HepG2 (cell line): Measurements from ENCODE around the gene MS4A1. TPM values are rescaled to one million over a fixed set of nuclear protein-coding genes. Genes with fewer than 3 reads are reported as not detected.

Source experiments
- ATAC-seq: fragments of 200-7000 bp; cut with Tn5 transposase; 3 replicates; pipeline ENCODE4 v1.9.1; 2020; ENCODE audit warnings: mild to moderate bottlenecking, moderate library complexity
- BruUV-seq: library from RNA; stranded (reverse); fragments of 400-500 nt; replicated peaks from 2 replicates; lab custom pipeline; 2021; lab: Mats Ljungman, UMichigan
- CTCF ChIA-PET: fragments of 300-600 bp; formaldehyde crosslinking; extraction: SDS; loops from one replicate; lab custom pipeline; 2021; ENCODE audit warnings: low total read pairs, inconsistent platforms, low intra/inter-chr PET ratio; lab: Yijun Ruan, JAX
- POLR2A ChIA-PET: fragments of 350-600 bp; sonication (Branson Sonifier 250); formaldehyde crosslinking; loops from one replicate; lab custom pipeline; 2020; ENCODE audit warnings: antibody characterized with exemption, inconsistent platforms; lab: Yijun Ruan, JAX
- DNase-seq: peaks from one replicate; pipeline ENCODE4 v3.0.0-alpha.2; 2015; ENCODE audit warnings: low spot score
- FAIRE-seq: peaks from 3 replicates; lab custom pipeline; 2011; peaks lifted over from hg19 to GRCh38; lab: Jason Lieb, UNC
- H2AFZ ChIP-seq: one replicate; pipeline ENCODE4 v1.6.1; 2011; ENCODE audit warnings: low read length, inconsistent platforms
- H3K27ac ChIP-seq: fragments of 300-600 bp; 3 replicates; pipeline ENCODE4 v1.8.0; 2011; ENCODE audit warnings: mixed run types, mild to moderate bottlenecking, mixed read lengths, low read length, inconsistent platforms; ENCODE audit not compliant: insufficient read depth; ENCODE audit errors: extremely low read length
- H3K27me3 ChIP-seq, 2 experiments: fragments of 200-600 bp in 1 of 2; 2 replicates in 1 of 2; 3 replicates in 1 of 2; pipeline versions ENCODE4 v1.6.0 to v1.8.0; 2011; ENCODE audit warnings: low read length in 2 of 2, mild to moderate bottlenecking in 2 of 2, moderate library complexity in 2 of 2, inconsistent platforms in 1 of 2; ENCODE audit not compliant: insufficient read depth in 2 of 2, control insufficient read depth in 1 of 2
- H3K36me3 ChIP-seq, 2 experiments: fragments of 200-600 bp in 1 of 2; replicated peaks in 1 of 2; 2 replicates in 1 of 2; 3 replicates in 1 of 2; pipeline versions ENCODE4 v1.5.1 to v1.8.0; 2011; ENCODE audit warnings: low read length in 2 of 2, inconsistent platforms in 1 of 2; ENCODE audit not compliant: insufficient read depth in 2 of 2, control insufficient read depth in 1 of 2
- H3K4me1 ChIP-seq: 2 replicates; pipeline ENCODE4 v1.5.1; 2012; ENCODE audit warnings: low read length, inconsistent platforms; ENCODE audit not compliant: insufficient read depth
- H3K4me2 ChIP-seq: 2 replicates; pipeline ENCODE4 v1.6.0; 2011; ENCODE audit warnings: low read depth, low read length, inconsistent platforms
- H3K4me3 ChIP-seq, 3 experiments: fragments of 200-600 bp in 1 of 3; sonication (generic), shearing (Covaris generic) in 1 of 3; replicated peaks in 1 of 3; 2 replicates each; pipeline ENCODE4 v1.5.1; 2011 to 2016; ENCODE audit warnings: low read length in 3 of 3, inconsistent platforms in 2 of 3, low read depth in 2 of 3, mild to moderate bottlenecking in 2 of 3, control low read depth in 1 of 3, mixed read lengths in 1 of 3; ENCODE audit not compliant: insufficient read depth in 1 of 3
- H3K79me2 ChIP-seq: one replicate; pipeline ENCODE4 v1.6.1; 2011; ENCODE audit warnings: low read length, inconsistent platforms; ENCODE audit not compliant: insufficient read depth
- H3K9ac ChIP-seq: 2 replicates; pipeline ENCODE4 v1.6.0; 2011; ENCODE audit warnings: mild to moderate bottlenecking, low read depth, low read length, inconsistent platforms; ENCODE audit not compliant: insufficient read depth
- H3K9me3 ChIP-seq: 2 replicates; pipeline ENCODE4 v1.5.1; 2012; ENCODE audit warnings: mild to moderate bottlenecking, low read length
- H4K20me1 ChIP-seq: 2 replicates; pipeline ENCODE4 v1.6.0; 2011; ENCODE audit warnings: inconsistent platforms, mild to moderate bottlenecking, low read length, moderate library complexity; ENCODE audit not compliant: insufficient read depth
- FOXC1 ChIP-seq: sonication (generic); formaldehyde crosslinking; IDR thresholded peaks from 2 replicates; pipeline ENCODE4 v1.8.0; 2022; ENCODE audit warnings: mild to moderate bottlenecking, missing genetic modification reagents, borderline replicate concordance
- MAFF ChIP-seq: IDR thresholded peaks from 2 replicates; pipeline ENCODE4 v1.6.1; 2011; ENCODE audit warnings: low read depth, low read length, improper control_type of control experiment
- MAFK ChIP-seq, 2 experiments: IDR thresholded peaks in 1 of 2; conservative IDR thresholded peaks in 1 of 2; 2 replicates each; pipeline ENCODE4 v1.6.1; 2011; ENCODE audit warnings: improper control_type of control experiment in 2 of 2, low read length in 2 of 2
- MBD4 ChIP-seq: IDR thresholded peaks from 2 replicates; pipeline ENCODE4 v1.6.1; 2012; ENCODE audit warnings: low read length, inconsistent platforms, borderline replicate concordance
- PBX2 ChIP-seq: IDR thresholded peaks from 2 replicates; pipeline ENCODE4 v1.6.1; 2016; ENCODE audit warnings: control low read depth
- PHB2 ChIP-seq: fragments of 450-650 bp; IDR thresholded peaks from 2 replicates; pipeline ENCODE4 v1.6.1; 2018; ENCODE audit not compliant: partially characterized antibody
- TOE1 ChIP-seq: sonication (generic); formaldehyde crosslinking; IDR thresholded peaks from 2 replicates; pipeline ENCODE4 v1.4.0; 2020; ENCODE audit warnings: mild to moderate bottlenecking, missing genetic modification reagents
- ZFP37 ChIP-seq: sonication (generic); formaldehyde crosslinking; IDR thresholded peaks from 2 replicates; pipeline ENCODE4 v1.4.0; 2020; ENCODE audit warnings: missing genetic modification reagents, borderline replicate concordance
- ZNF362 ChIP-seq: sonication (generic); formaldehyde crosslinking; IDR thresholded peaks from 2 replicates; pipeline ENCODE4 v1.4.0; 2020; ENCODE audit warnings: missing genetic modification reagents, mild to moderate bottlenecking, borderline replicate concordance
- ZNF496 ChIP-seq: sonication (generic); formaldehyde crosslinking; IDR thresholded peaks from 2 replicates; pipeline ENCODE4 v1.8.1; 2023; ENCODE audit warnings: mild to moderate bottlenecking, moderate library complexity, missing genetic modification reagents; ENCODE audit not compliant: insufficient replicate concordance
- ZNF503 ChIP-seq: sonication (generic); formaldehyde crosslinking; IDR thresholded peaks from 2 replicates; pipeline ENCODE4 v1.4.0; 2020; ENCODE audit warnings: missing genetic modification reagents
- ZNF720 ChIP-seq: sonication (generic); formaldehyde crosslinking; IDR thresholded peaks from 2 replicates; pipeline ENCODE4 v1.4.0; 2020; ENCODE audit warnings: missing genetic modification reagents
- WGBS: methylation state at CpG from one replicate; pipeline ENCODE4 v1.1.6; 2017; ENCODE audit warnings: low lambda C conversion rate; 5-methylcytosine and 5-hydroxymethylcytosine counted together
- in situ Hi-C: cut with HindIII; loops from 2 replicates; pipeline ENCODE4 v1.10.0; 2017; ENCODE audit warnings: low pct_unique_long_range_greater_than_20kb; ENCODE audit not compliant: extremely low pct_ligation_motif_present
- intact Hi-C: fragments of 100-400 bp; cut with micrococcal nuclease; formaldehyde crosslinking; loops from one replicate; pipeline ENCODE4 v1.10.0; 2022; ENCODE audit not compliant: unreplicated experiment
- polyA plus RNA-seq, 8 experiments: library from polyadenylated mRNA; depleted of rRNA in 3 of 8; stranded (reverse) in 7 of 8; unstranded in 1 of 8; fragments of >200 nt; fragmentation: Illumina TruSeq in 4 of 8; extraction: Trizol in 4 of 8; gene quantifications; 2 replicates each; pipeline versions ENCODE4 v1.2.1 to v1.2.3, GENCODE V29; 2011 to 2016; ENCODE audit warnings: low read depth in 4 of 8, missing spikeins in 1 of 8, mixed read lengths in 1 of 8; ENCODE audit not compliant: insufficient read depth in 1 of 8
- total RNA-seq, 5 experiments: library from RNA; depleted of rRNA; stranded (reverse); fragments of >200 nt; fragmentation: Illumina TruSeq; extraction: Trizol; gene quantifications; 2 replicates each; pipeline ENCODE4 v1.2.3, GENCODE V29; 2016; ENCODE audit warnings: low read depth in 1 of 5

Gene MS4A1
- total and polyA plus RNA-seq, 2 of the 13 experiments (the other 11 are each of a cell fraction or from before 2014, with no cell fraction given) = 0.01 TPM; not detected in 1

- Histone ChIP-seq H3K27me3 (0 out of 5 replicates have a peak, but pooled peaks cover 0 to 3% of the 10 kb centered on the region in 2 experiments), H3K9me3 (no peaks in the 10 kb centered on the region), H2AFZ (no peak overlapping the region), H3K79me2 (no peaks in the 10 kb centered on the region), H4K20me1 (no peaks in the 10 kb centered on the region), H3K4me2 (no peak overlapping the region), H3K9ac (no peak overlapping the region), H3K4me3 (no peak overlapping the region), H3K27ac (no peak overlapping the region), H3K36me3 (no peaks in the 10 kb centered on the region), H3K4me1 (no peaks in the 10 kb centered on the region)
- no peak for ATAC-seq
- CTCF ChIA-PET = no interaction called here
- intact Hi-C loops (no loop called here), in situ Hi-C loops (loop anchor here (25.0 kb wide), 1 partner anchor 156 kb away; the partner anchor contains the start of gene MS4A6E)
- no peak for FAIRE-seq
- TF ChIP-seq FOXC1 (CRISPR knock-in tag) = no peak
- TF ChIP-seq MAFK (conservative IDR thresholded peaks at IDR 0.05 in 1 of 2, IDR thresholded peaks at IDR 0.05 in 1 of 2; ENCODE audit: low read length in 2 of 2) = peak; percentile 69 to 76
- peak; percentile 67 for TF ChIP-seq MAFF
- TF ChIP-seq TOE1 (CRISPR knock-in tag) = no peak
- no peak for TF ChIP-seq ZNF720 (CRISPR knock-in tag)
- no peak for TF ChIP-seq PBX2
- no peak for TF ChIP-seq MBD4
- BruUV-seq = no TSS peak
- DNase-seq = no peak
- POLR2A ChIA-PET = no interaction called here
- 1% methylated on average over 2 of the region's 2 CpGs for WGBS
These were observed 37.8 kb downstream of the MS4A1 start for GRCh38 chr11:60493454-60493853.

- FAIRE-seq (no peak), ATAC-seq (no peak), DNase-seq (no peak)
- no TSS peak for BruUV-seq
- WGBS = 2% methylated on average over 2 of the region's 2 CpGs
- Histone ChIP-seq H3K27me3 (peaks cover 0 to 3% of the 10 kb centered on the region in 2 experiments; a peak in 1 of 5 replicates), H3K4me2 (no peak overlapping the region), H3K36me3 (no peaks in the 10 kb centered on the region), H3K4me3 (no peak overlapping the region), H3K79me2 (no peaks in the 10 kb centered on the region), H2AFZ (no peak overlapping the region), H3K9me3 (no peaks in the 10 kb centered on the region), H3K9ac (no peak overlapping the region), H3K27ac (no peak overlapping the region), H3K4me1 (no peaks in the 10 kb centered on the region), H4K20me1 (no peaks in the 10 kb centered on the region)
- ChIA-PET CTCF (no interaction called here), POLR2A (no interaction called here)
- in situ Hi-C loops = loop anchor here (25.0 kb wide), 1 partner anchor 161 kb away; the partner anchor contains the start of gene MS4A6E
- TF ChIP-seq PHB2 (no peak), ZFP37 (CRISPR knock-in tag) (no peak), ZNF362 (CRISPR knock-in tag) (no peak), ZNF496 (CRISPR knock-in tag) (no peak), ZNF503 (CRISPR knock-in tag) (no peak)
- intact Hi-C loops = no loop called here
These were observed 42.8 kb downstream of the MS4A1 start for GRCh38 chr11:60498399-60498798.
